Ureter (tissue), 1 donor: ENCODE data around the gene DUS2. TPM values are rescaled to one million over a fixed set of nuclear protein-coding genes. Genes with fewer than 3 reads are reported as not detected.

Experiments used
- DNase-seq: peaks from one replicate; pipeline ENCODE4 v3.0.0-alpha.2; 2020; ENCODE audit warnings: low spot score
- total RNA-seq: library from RNA; stranded (reverse); gene quantifications from one replicate; pipeline ENCODE4 v1.2.4, GENCODE V29; 2023
- donor health status: DM: yes; HTN: yes; CAD: no.

Gene DUS2
- total RNA-seq, 1 donor from 2014 or later = 26.6 TPM

GRCh38 chr16:68126395-68126794 is 103.3 kb downstream of the DUS2 start:
- DNase-seq = no peak

- no peak for DNase-seq
Measured at GRCh38 chr16:68128577-68129305, 105.7 kb downstream of the DUS2 start.

Other genes starting within 250 kb of the DUS2 start
- gene RANBP10, start 216.7 kb upstream of the DUS2 start, total RNA-seq = 25.3 TPM
- gene TSNAXIP1, start 216.4 kb upstream of the DUS2 start, total RNA-seq = 2.5 TPM
- 22.8 TPM for gene THAP11, start 181.0 kb upstream of the DUS2 start, total RNA-seq
- gene NUTF2, start 176.4 kb upstream of the DUS2 start, total RNA-seq = 85.2 TPM
- 50.9 TPM for gene CENPT, start 175.6 kb upstream of the DUS2 start, total RNA-seq
- 64.9 TPM for gene EDC4, start 150.2 kb upstream of the DUS2 start, total RNA-seq
- gene NRN1L, start 138.4 kb upstream of the DUS2 start, total RNA-seq = not detected
- 31.2 TPM for gene PSKH1, start 130.0 kb upstream of the DUS2 start, total RNA-seq
- 2.1 TPM for gene CTRL, start 91.4 kb upstream of the DUS2 start, total RNA-seq
- 89.4 TPM for gene PSMB10, start 86.4 kb upstream of the DUS2 start, total RNA-seq
- gene LCAT, start 79.2 kb upstream of the DUS2 start, total RNA-seq = 47.3 TPM
- 93.1 TPM for gene SLC12A4, start 54.6 kb upstream of the DUS2 start, total RNA-seq
- not detected for gene DPEP3, start 42.8 kb upstream of the DUS2 start, total RNA-seq
- gene DPEP2, start 23.8 kb upstream of the DUS2 start, total RNA-seq = 7.0 TPM
- not detected for gene DPEP2NB, start 7.4 kb upstream of the DUS2 start, total RNA-seq
- gene DDX28, start 52 bp upstream of the DUS2 start, total RNA-seq = 15.5 TPM
- 44.0 TPM for gene NFATC3, start 62.1 kb downstream of the DUS2 start, total RNA-seq
- gene ESRP2, start 212.8 kb downstream of the DUS2 start, total RNA-seq = 127 TPM
- 15.9 TPM for gene PLA2G15, start 222.1 kb downstream of the DUS2 start, total RNA-seq
- gene SLC7A6, start 241.2 kb downstream of the DUS2 start, total RNA-seq = 29.4 TPM